Measurements from ENCODE around the gene TEX36. TPM values are rescaled to one million over a fixed set of nuclear protein-coding genes. Genes with fewer than 3 reads are reported as not detected.
"Not testable (repeated sequence)": the region's sequence is repeated elsewhere in the genome, so short reads cannot be mapped to it uniquely, and the experiment has no call there.

Gene TEX36
- total and polyA plus RNA-seq, 4 donors: not detected

GRCh38 chr10:125719173-125720001 is 36.4 kb upstream of the TEX36 start, which contains the start of gene EDRF1:
TSS of gene EDRF1 (plus strand) at chr10:125719709. CDS start at chr10:125719808, 99 bp downstream.
- WGBS, 2 donors: 0% methylated on average over 72 of the region's 72 CpGs
- Histone ChIP-seq H3K4me1 (ENCODE audit: control insufficient read depth in 5 of 5, insufficient read depth in 5 of 5, low read length in 5 of 5) (peaks cover 0 to 14% (median 4%) of the 10 kb centered on the region in 5 donors), H3K27ac (ENCODE audit: low read depth in 1 of 2, low read length in 1 of 2) (peak within 1 kb of the TSS; percentile 89 to 97), H3K9ac (ENCODE audit: insufficient read depth in 1 of 2, low read length in 2 of 2) (peak within 1 kb of the TSS; percentile 88 to 97), H3K4me3 (peak within 1 kb of the TSS; percentile 98), H3K36me3 (ENCODE audit: control insufficient read depth in 4 of 4, insufficient read depth in 4 of 4, low read length in 4 of 4) (peaks cover 5 to 22% (median 16%) of the 10 kb centered on the region in 4 donors), H3K27me3 (ENCODE audit: control insufficient read depth in 3 of 3, insufficient read depth in 3 of 3, low read length in 2 of 3) (no peaks in the 10 kb centered on the region), H3K9me3 (ENCODE audit: control insufficient read depth in 4 of 4, insufficient read depth in 3 of 4, low read length in 3 of 4) (no peaks in the 10 kb centered on the region)
- no peak for TF ChIP-seq CTCF (IDR thresholded peaks at IDR 0.05; ENCODE audit: control extremely low read depth, extremely low read depth)
- DNase-seq: peak; percentile 99 to 100 (median 100)
- ATAC-seq (ENCODE audit: insufficient read depth, low FRiP score): peak; percentile 99

GRCh38 chr10:125714728-125715127 is 31.8 kb upstream of the TEX36 start:
- H3K36me3 ChIP-seq (ENCODE audit: control insufficient read depth in 4 of 4, insufficient read depth in 4 of 4, low read length in 4 of 4); H3K27ac ChIP-seq (ENCODE audit: low read depth in 1 of 2, low read length in 1 of 2); H3K9me3 ChIP-seq (ENCODE audit: control insufficient read depth in 4 of 4, insufficient read depth in 3 of 4, low read length in 3 of 4); ATAC-seq (ENCODE audit: insufficient read depth, low FRiP score); H3K9ac ChIP-seq (ENCODE audit: insufficient read depth in 1 of 2, low read length in 2 of 2); H3K27me3 ChIP-seq (ENCODE audit: control insufficient read depth in 3 of 3, insufficient read depth in 3 of 3, low read length in 2 of 3); H3K4me3 ChIP-seq; DNase-seq: not testable (repeated sequence)
- 90 to 97% methylated on average over 4 of the region's 4 CpGs for WGBS, 2 donors
- peaks cover 0 to 35% (median 0%) of the 10 kb centered on the region in 5 donors for H3K4me1 ChIP-seq (ENCODE audit: control insufficient read depth in 5 of 5, insufficient read depth in 5 of 5, low read length in 5 of 5)

GRCh38 chr10:125711110-125711750 is 28.3 kb upstream of the TEX36 start:
- 88 to 94% methylated on average over 3 of the region's 3 CpGs for whole genome bisulfite sequencing, 2 donors
- H3K9ac ChIP-seq (ENCODE audit: insufficient read depth in 1 of 2, low read length in 2 of 2): no peak overlapping the region
- ATAC-seq (ENCODE audit: insufficient read depth, low FRiP score) (no peak), DNase-seq (peak in 1 of 3 donors; percentile 42)
- H3K4me1 ChIP-seq (ENCODE audit: control insufficient read depth in 5 of 5, insufficient read depth in 5 of 5, low read length in 5 of 5): peaks cover 0 to 64% (median 0%) of the 10 kb centered on the region in 5 donors
- H3K27ac ChIP-seq (ENCODE audit: low read depth in 1 of 2, low read length in 1 of 2): no peak overlapping the region
- no peaks in the 10 kb centered on the region for H3K9me3 ChIP-seq (ENCODE audit: control insufficient read depth in 4 of 4, insufficient read depth in 3 of 4, low read length in 3 of 4)
- H3K4me3 ChIP-seq: no peak overlapping the region
- no peaks in the 10 kb centered on the region for H3K36me3 ChIP-seq (ENCODE audit: control insufficient read depth in 4 of 4, insufficient read depth in 4 of 4, low read length in 4 of 4)
- H3K27me3 ChIP-seq (ENCODE audit: control insufficient read depth in 3 of 3, insufficient read depth in 3 of 3, low read length in 2 of 3): no peaks in the 10 kb centered on the region
- no peak for TF ChIP-seq CTCF (IDR thresholded peaks at IDR 0.05; ENCODE audit: control extremely low read depth, extremely low read depth)

Data from lung (tissue), 12 donors.